Esophagus squamous epithelium (tissue), 4 donors: Measurements from ENCODE around the gene ZNF787.

ENCODE experiments used
- CTCF ChIP-seq, 6 experiments: fragments of 450-650 bp in 4 of 6; fragments of 200-600 bp in 2 of 6; sonication (generic) in 2 of 6; IDR thresholded peaks; one replicate each; pipeline ENCODE4 v1.5.1; 2016 to 2019; ENCODE audit warnings: antibody characterized with exemption in 6 of 6, mild to moderate bottlenecking in 4 of 6, moderate library complexity in 4 of 6
- POLR2A ChIP-seq, 4 donors: fragments of 450-650 bp; IDR thresholded peaks; one replicate each; pipeline ENCODE4 v1.6.1; 2017; ENCODE audit warnings: antibody characterized with exemption in 4 of 4, mild to moderate bottlenecking in 4 of 4, moderate library complexity in 3 of 4

GRCh38 chr19:56152644-56153043, 31.5 kb upstream of the ZNF787 start:
- TF ChIP-seq CTCF (IDR thresholded peaks at IDR 0.05) (no peak), POLR2A (IDR thresholded peaks at IDR 0.05) (no peak)
